ENCODE results near the gene ITPKA. TPM values are rescaled to one million over a fixed set of nuclear protein-coding genes. Genes with fewer than 3 reads are reported as not detected.

The ITPKA gene
- total RNA-seq, 2 donors from 2014 or later, result 0.33 to 0.52 TPM

DNA sequence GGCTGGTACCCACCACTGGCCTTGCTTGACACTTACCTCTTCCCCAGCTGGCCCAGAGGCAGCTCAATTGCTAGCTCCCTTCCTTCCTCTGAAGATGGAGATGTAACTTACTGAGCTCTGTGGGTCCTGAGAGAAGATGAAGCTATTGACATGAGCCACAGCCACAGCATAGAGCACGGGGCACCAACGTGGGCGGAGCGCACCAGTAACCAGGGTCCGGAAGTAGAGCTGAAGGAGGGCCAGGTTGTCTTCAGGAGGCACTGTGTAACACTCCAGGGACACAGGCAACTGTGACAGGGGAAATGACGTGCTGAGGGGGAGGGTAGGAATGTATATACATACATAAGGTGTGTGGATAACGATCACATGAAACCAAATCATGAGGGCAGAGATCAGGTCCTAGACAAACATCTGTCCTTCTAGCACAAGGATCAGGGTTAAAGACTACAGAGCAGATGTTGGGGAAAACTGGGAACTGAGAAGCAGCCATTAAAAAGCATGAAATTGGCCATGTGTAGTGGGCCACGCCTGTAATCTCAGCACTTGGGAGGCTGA lies 24.3 kb downstream of the ITPKA start:
- H3K9me3 ChIP-seq, result no peaks in the 10 kb centered on the region
- no peak for DNase-seq
- TF ChIP-seq POLR2A (IDR thresholded peaks at IDR 0.05), result no peak
- intact Hi-C loops (cut with DNase I), result no loop called here
- WGBS, 2 donors, result 91 to 92% methylated on average over 8 of the region's 8 CpGs
- no peak overlapping the region for H3K4me3 ChIP-seq
- peaks cover 8% of the 10 kb centered on the region for H3K4me1 ChIP-seq
- ATAC-seq, result no peak
- H3K27me3 ChIP-seq, result peaks cover 0 to 7% of the 10 kb centered on the region in 2 donors
- H3K27ac ChIP-seq, result no peak overlapping the region
- no peaks in the 10 kb centered on the region for H3K36me3 ChIP-seq (replicated peaks in 1 of 2; ENCODE audit: insufficient read depth in 1 of 2, low read depth in 2 of 2)

DNA sequence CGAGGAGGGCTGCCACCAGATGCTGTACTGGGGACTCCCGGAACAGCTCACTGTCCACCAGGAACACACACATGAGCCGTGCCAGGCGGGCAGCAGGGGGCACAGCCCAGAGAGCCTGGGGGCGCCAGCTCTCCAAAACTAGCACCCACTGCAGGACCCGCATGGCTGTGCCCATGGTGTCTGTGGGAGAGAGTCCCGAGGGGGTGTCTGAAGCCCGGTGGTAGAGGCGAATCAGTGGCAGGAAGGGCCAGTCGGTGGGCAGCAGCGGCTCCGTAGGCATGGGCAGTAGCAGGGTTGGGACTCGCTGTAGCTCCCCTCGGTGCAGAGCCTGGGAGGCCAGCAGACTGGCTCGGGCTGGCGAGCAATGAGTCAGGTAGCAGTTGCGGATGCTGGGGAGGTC lies 27.0 kb downstream of the ITPKA start:
- ATAC-seq (no peak), DNase-seq (no peak)
- Histone ChIP-seq H3K27me3 (no peaks in the 10 kb centered on the region), H3K27ac (no peak overlapping the region), H3K36me3 (replicated peaks in 1 of 2; ENCODE audit: insufficient read depth in 1 of 2, low read depth in 2 of 2) (no peaks in the 10 kb centered on the region), H3K4me3 (no peak overlapping the region), H3K4me1 (no peaks in the 10 kb centered on the region), H3K9me3 (no peaks in the 10 kb centered on the region)
- TF ChIP-seq POLR2A (IDR thresholded peaks at IDR 0.05) (no peak), CTCF (IDR thresholded peaks at IDR 0.05) (no peak)
- 93% methylated on average over 17 of the region's 17 CpGs; no CpG with 5 or more reads in 1 of the 2 donors for WGBS, 2 donors
- intact Hi-C loops (cut with DNase I), result no loop called here

GRCh38 chr15:41521614-41522013 lies 27.9 kb downstream of the ITPKA start:
- no peak for ATAC-seq
- 79 to 84% methylated on average over 9 of the region's 9 CpGs for WGBS, 2 donors
- TF ChIP-seq POLR2A (IDR thresholded peaks at IDR 0.05) (no peak), CTCF (IDR thresholded peaks at IDR 0.05) (no peak)

DNA sequence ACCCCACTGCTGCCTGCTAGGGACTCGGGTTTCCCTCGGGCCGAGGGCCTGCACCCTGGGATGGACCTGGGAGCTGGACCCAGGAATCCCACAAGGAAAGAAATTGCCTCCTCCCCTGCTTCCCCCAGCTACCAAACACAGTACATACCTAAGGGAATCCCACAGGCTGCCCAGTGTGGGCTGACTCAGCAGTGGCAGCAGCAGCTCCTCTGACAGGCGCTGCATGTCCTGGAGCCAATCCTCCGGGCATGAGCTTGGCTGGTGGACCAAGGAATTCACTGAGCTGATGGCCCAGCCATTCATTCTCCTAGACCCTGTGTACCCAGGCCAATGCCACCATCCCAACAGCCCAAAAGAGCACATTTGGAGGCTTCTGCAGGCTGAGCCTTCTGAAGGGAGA lies 29.4 kb downstream of the ITPKA start:
- intact Hi-C loops (cut with DNase I), result no loop called here
- Histone ChIP-seq H3K9me3 (no peaks in the 10 kb centered on the region), H3K27ac (no peak overlapping the region), H3K4me1 (no peaks in the 10 kb centered on the region), H3K27me3 (no peaks in the 10 kb centered on the region), H3K36me3 (replicated peaks in 1 of 2; ENCODE audit: insufficient read depth in 1 of 2, low read depth in 2 of 2) (peaks cover 0 to 14% of the 10 kb centered on the region in 2 donors), H3K4me3 (no peak overlapping the region)
- ATAC-seq (no peak), DNase-seq (no peak)
- no peak for TF ChIP-seq POLR2A (IDR thresholded peaks at IDR 0.05)
- TF ChIP-seq CTCF (IDR thresholded peaks at IDR 0.05), result no peak
- WGBS, 2 donors, result 90 to 96% methylated on average over 2 to 5 of the region's 5 CpGs

More at GRCh38 chr15:41521614-41522013, 27.9 kb downstream of the ITPKA start:
- Histone ChIP-seq H3K9me3 (no peaks in the 10 kb centered on the region), H3K36me3 (replicated peaks in 1 of 2; ENCODE audit: insufficient read depth in 1 of 2, low read depth in 2 of 2) (peaks cover 0 to 4% of the 10 kb centered on the region in 2 donors), H3K4me3 (no peak overlapping the region), H3K4me1 (no peaks in the 10 kb centered on the region), H3K27ac (no peak overlapping the region), H3K27me3 (no peaks in the 10 kb centered on the region)
- DNase-seq, result no peak
- intact Hi-C loops (cut with DNase I), result no loop called here

GRCh38 chr15:41530363-41530956 lies 36.8 kb downstream of the ITPKA start:
- H3K36me3 ChIP-seq (replicated peaks in 1 of 2; ENCODE audit: insufficient read depth in 1 of 2, low read depth in 2 of 2), result peaks cover 4 to 42% of the 10 kb centered on the region in 2 donors

More at GRCh38 chr15:41530363-41530956, 36.8 kb downstream of the ITPKA start:
- no peak for TF ChIP-seq CTCF (IDR thresholded peaks at IDR 0.05)
- no peak for TF ChIP-seq POLR2A (IDR thresholded peaks at IDR 0.05)
- Histone ChIP-seq H3K4me1 (no peaks in the 10 kb centered on the region), H3K27ac (no peak overlapping the region), H3K9me3 (no peaks in the 10 kb centered on the region), H3K4me3 (no peak overlapping the region), H3K27me3 (no peaks in the 10 kb centered on the region)
- ATAC-seq (no peak), DNase-seq (no peak)
- WGBS, 2 donors, result 82 to 94% methylated on average over 6 of the region's 6 CpGs
- intact Hi-C loops (cut with DNase I), result no loop called here

Data from body of pancreas (tissue), 4 donors.